Gastrocnemius medialis (tissue), 4 donors: ENCODE measurements around the gene ATG12. TPM values are rescaled to one million over a fixed set of nuclear protein-coding genes. Genes with fewer than 3 reads are reported as not detected.

Source experiments
- ATAC-seq, 2 donors: fragments of 150-250 bp; one replicate each; pipeline ENCODE4 v1.9.1; 2016
- DNase-seq, 2 donors: peaks; one replicate each; pipeline ENCODE4 v3.0.0-alpha.2; 2019
- H3K27ac ChIP-seq, 4 donors: fragments of 200-600 bp; sonication (generic); 1 replicate in 1 of 4; 2 replicates in 3 of 4; pipeline ENCODE4 v1.5.1; 2016 to 2018; ENCODE audit warnings: mild to moderate bottlenecking in 2 of 4, moderate library complexity in 1 of 4
- H3K27me3 ChIP-seq, 3 donors: fragments of 200-600 bp; sonication (generic) in 2 of 3; 1 replicate in 1 of 3; 2 replicates in 2 of 3; pipeline versions ENCODE4 v1.5.1 to v1.6.0; 2016 to 2019; ENCODE audit warnings: mild to moderate bottlenecking in 1 of 3, moderate library complexity in 1 of 3
- H3K36me3 ChIP-seq, 2 donors: fragments of 200-600 bp; sonication (generic) in 1 of 2; one replicate each; pipeline ENCODE4 v1.5.1; 2017 to 2018
- H3K4me1 ChIP-seq, 2 donors: fragments of 200-600 bp; sonication (generic) in 1 of 2; one replicate each; pipeline ENCODE4 v1.5.1; 2016 to 2017; ENCODE audit warnings: mild to moderate bottlenecking in 2 of 2
- H3K4me3 ChIP-seq, 4 donors: fragments of 200-600 bp; sonication (generic) in 3 of 4; 1 replicate in 1 of 4; 2 replicates in 3 of 4; pipeline ENCODE4 v1.5.1; 2016 to 2019; ENCODE audit warnings: mild to moderate bottlenecking in 2 of 4
- H3K9me3 ChIP-seq, 3 donors: fragments of 200-600 bp; sonication (generic) in 2 of 3; 1 replicate in 1 of 3; 2 replicates in 2 of 3; pipeline ENCODE4 v1.5.1; 2016 to 2019
- CTCF ChIP-seq, 5 experiments: fragments of 450-650 bp in 3 of 5; fragments of 200-600 bp in 2 of 5; sonication (generic) in 2 of 5; IDR thresholded peaks in 4 of 5; conservative IDR thresholded peaks in 1 of 5; 1 replicate in 4 of 5; 2 replicates in 1 of 5; pipeline ENCODE4 v1.5.1; 2016 to 2019; ENCODE audit warnings: antibody characterized with exemption in 5 of 5, mild to moderate bottlenecking in 3 of 5, moderate library complexity in 3 of 5
- POLR2A ChIP-seq, 2 donors: fragments of 450-650 bp; IDR thresholded peaks; one replicate each; pipeline ENCODE4 v1.6.1; 2017; ENCODE audit warnings: antibody characterized with exemption in 2 of 2, mild to moderate bottlenecking in 2 of 2, moderate library complexity in 2 of 2
- in situ Hi-C, 4 donors: fragments of 200-750 bp; cut with MboI; loops; one replicate each; pipeline versions ENCODE4 v1.15.0 to v1.8.0; 2017; ENCODE audit warnings: low sequenced_read_pairs in 4 of 4
- intact Hi-C: fragments of 100-400 bp; cut with DNase I; formaldehyde crosslinking; loops from one replicate; pipeline ENCODE4 v1.15.1; 2023; ENCODE audit warnings: low total_unique reads
- total RNA-seq, 4 donors: library from RNA; depleted of rRNA; stranded (reverse); fragments of >200 nt; gene quantifications; one replicate each; pipeline versions ENCODE4 v1.1.0 to v1.2.3, GENCODE V29; 2016

The ATG12 gene
- total RNA-seq, 4 donors from 2014 or later, result 10.3 to 35.1 (median 23.6) TPM

- ATAC-seq (peak; percentile 63 to 68), DNase-seq (peak in 1 of 2 donors; percentile 21)
- Histone ChIP-seq H3K4me3 (peak overlapping the region; percentile 73 to 92 (median 86)), H3K9me3 (no peaks in the 10 kb centered on the region), H3K36me3 (peaks cover 0 to 2% of the 10 kb centered on the region in 2 donors), H3K4me1 (peaks cover 37 to 52% of the 10 kb centered on the region in 2 donors), H3K27ac (peak overlapping the region; percentile 91 to 96 (median 94)), H3K27me3 (no peaks in the 10 kb centered on the region)
- in situ Hi-C loops, result loop anchor here in 1 of 4 donors (25.0 kb wide), 1 partner anchor 555 kb away; the partner anchor contains the start of gene CCDC112
- TF ChIP-seq POLR2A (IDR thresholded peaks at IDR 0.05) (no peak), CTCF (IDR thresholded peaks at IDR 0.05 in 4 of 5, conservative IDR thresholded peaks at IDR 0.05 in 1 of 5) (peak in 3 of 5 experiments; percentile 23 to 39 (median 34))
- intact Hi-C loops, result loop anchor here (2.0 to 5.0 kb wide), 3 partner anchors 14 to 300 kb away; partner anchors contain the start of genes COMMD10 and FEM1C
Observed at GRCh38 chr5:115842089-115842935, 947 bp upstream of the ATG12 start.

GRCh38 chr5:115840873-115841272, 492 bp downstream of the ATG12 start:
- H3K36me3 ChIP-seq, result peaks cover 0 to 16% of the 10 kb centered on the region in 2 donors
- in situ Hi-C loops, result loop anchor here in 1 of 4 donors (25.0 kb wide), 1 partner anchor 554 kb away; the partner anchor contains the start of gene CCDC112
- H3K4me1 ChIP-seq, result peaks cover 37 to 52% of the 10 kb centered on the region in 2 donors
- intact Hi-C loops, result loop anchor here (2.0 to 5.0 kb wide), 3 partner anchors 214 to 299 kb away; partner anchors contain the start of genes COMMD10, FEM1C and TMED7
- H3K27ac ChIP-seq, result peak overlapping the region; percentile 91 to 96 (median 94)
- no peaks in the 10 kb centered on the region for H3K9me3 ChIP-seq
- TF ChIP-seq CTCF (IDR thresholded peaks at IDR 0.05 in 4 of 5, conservative IDR thresholded peaks at IDR 0.05 in 1 of 5) (no peak), POLR2A (IDR thresholded peaks at IDR 0.05) (no peak)
- DNase-seq, result no peak
- peak overlapping the region; percentile 73 to 92 (median 86) for H3K4me3 ChIP-seq
- no peaks in the 10 kb centered on the region for H3K27me3 ChIP-seq
- no peak for ATAC-seq

- peaks cover 0 to 28% of the 10 kb centered on the region in 2 donors for H3K36me3 ChIP-seq
- intact Hi-C loops (no loop called here), in situ Hi-C loops (loop anchor here in 2 of 4 donors (10.0 to 25.0 kb wide), 2 partner anchors 214 to 552 kb away; partner anchors contain the start of genes CCDC112 (in 1 of the 2) and TMED7 (in 1 of the 2))
- H3K4me1 ChIP-seq, result peaks cover 37 to 43% of the 10 kb centered on the region in 2 donors
- peak overlapping the region in 1 of 4 donors; percentile 73 for H3K4me3 ChIP-seq
- DNase-seq (no peak), ATAC-seq (no peak)
- TF ChIP-seq CTCF (IDR thresholded peaks at IDR 0.05 in 4 of 5, conservative IDR thresholded peaks at IDR 0.05 in 1 of 5), result peak in 4 of 5 experiments; percentile 34 to 56 (median 40)
- TF ChIP-seq POLR2A (IDR thresholded peaks at IDR 0.05), result no peak
- H3K27me3 ChIP-seq, result no peaks in the 10 kb centered on the region
- peak overlapping the region; percentile 16 to 92 (median 56) for H3K27ac ChIP-seq
- H3K9me3 ChIP-seq, result no peaks in the 10 kb centered on the region
Observed at GRCh38 chr5:115838885-115839518, 2.4 kb downstream of the ATG12 start.

- Histone ChIP-seq H3K27ac (no peak overlapping the region), H3K4me3 (no peak overlapping the region), H3K4me1 (peaks cover 24 to 26% of the 10 kb centered on the region in 2 donors), H3K27me3 (no peaks in the 10 kb centered on the region), H3K9me3 (no peaks in the 10 kb centered on the region), H3K36me3 (peaks cover 0 to 50% of the 10 kb centered on the region in 2 donors)
- no peak for TF ChIP-seq CTCF (IDR thresholded peaks at IDR 0.05 in 4 of 5, conservative IDR thresholded peaks at IDR 0.05 in 1 of 5)
- TF ChIP-seq POLR2A (IDR thresholded peaks at IDR 0.05), result no peak
- DNase-seq, result no peak
- intact Hi-C loops, result no loop called here
- in situ Hi-C loops, result loop anchor here in 2 of 4 donors (10.0 to 25.0 kb wide), 2 partner anchors 211 to 548 kb away; partner anchors contain the start of genes CCDC112 (in 1 of the 2) and TMED7 (in 1 of the 2)
- ATAC-seq, result no peak
Observed at GRCh38 chr5:115835481-115835880, 5.9 kb downstream of the ATG12 start.
